NCI-H187 (cell line): ENCODE data around the gene IARS1.

ENCODE experiments used
- DNase-seq, 2 experiments: peaks; one replicate each; lab custom pipeline; 2025; lab: John Stamatoyannopoulos, UW

IARS1 gene

GRCh38 chr9:92293452-92294296, at the start of gene IARS1:
Gene IARS1 (minus strand): TSS chr9:92293697. CDS start chr9:92289419, 4,278 bp downstream.
- peak; percentile 77 to 94 for DNase-seq

- DNase-seq: no peak
Measured at GRCh38 chr9:92342825-92343488, 49.5 kb upstream of the IARS1 start.

GRCh38 chr9:92341578-92341977, 48.1 kb upstream of the IARS1 start:
- no peak for DNase-seq

- no peak for DNase-seq
Measured at GRCh38 chr9:92333282-92333634, 39.8 kb upstream of the IARS1 start.

- DNase-seq: no peak
Measured at GRCh38 chr9:92332577-92333281, 39.2 kb upstream of the IARS1 start.

GRCh38 chr9:92328225-92328624, 34.7 kb upstream of the IARS1 start:
- DNase-seq: no peak

- no peak for DNase-seq
Measured at GRCh38 chr9:92327283-92327850, 33.9 kb upstream of the IARS1 start.

- DNase-seq: no peak
Measured at GRCh38 chr9:92325991-92326500, 32.5 kb upstream of the IARS1 start.

- DNase-seq: peak; percentile 69 to 75
Measured at GRCh38 chr9:92325269-92325990, 31.9 kb upstream of the IARS1 start, which contains the start of the genes CENPP and NOL8. Gene CENPP (plus strand): TSS chr9:92325953. Gene NOL8 (minus strand): TSS chr9:92325350. CDS start chr9:92324161, 1,189 bp downstream.

- no peak for DNase-seq
Measured at GRCh38 chr9:92324889-92325268, 31.4 kb upstream of the IARS1 start.

GRCh38 chr9:92324431-92324830, 30.9 kb upstream of the IARS1 start:
- no peak for DNase-seq

- DNase-seq: no peak
Measured at GRCh38 chr9:92315456-92315855, 22.0 kb upstream of the IARS1 start.

- no peak for DNase-seq
Measured at GRCh38 chr9:92313624-92314012, 20.1 kb upstream of the IARS1 start.

- no peak for DNase-seq
Measured at GRCh38 chr9:92312887-92313623, 19.6 kb upstream of the IARS1 start.

GRCh38 chr9:92310562-92310961, 17.1 kb upstream of the IARS1 start:
- DNase-seq: no peak

GRCh38 chr9:92308893-92309292, 15.4 kb upstream of the IARS1 start:
- DNase-seq: no peak

- DNase-seq: no peak
Measured at GRCh38 chr9:92300936-92301335, 7.4 kb upstream of the IARS1 start.

GRCh38 chr9:92299116-92299515, 5.6 kb upstream of the IARS1 start:
- no peak for DNase-seq

- no peak for DNase-seq
Measured at GRCh38 chr9:92298036-92298435, 4.5 kb upstream of the IARS1 start.

GRCh38 chr9:92297611-92298010, 4.1 kb upstream of the IARS1 start:
- no peak for DNase-seq

- DNase-seq: no peak
Measured at GRCh38 chr9:92295827-92296258, 2.3 kb upstream of the IARS1 start.
